Fibroblast of skin of right quadriceps (primary cell): ENCODE measurements around the gene INPP5D.
A peak's percentile ranks its signal among the peaks of the same experiment; 100 is the strongest.
"Not testable (repeated sequence)": the region's sequence is repeated elsewhere in the genome, so short reads cannot be mapped to it uniquely, and the experiment has no call there.

Source experiments
- DNase-seq: peaks from one replicate; pipeline ENCODE4 v3.0.0-alpha.2; 2013

The INPP5D gene

DNA sequence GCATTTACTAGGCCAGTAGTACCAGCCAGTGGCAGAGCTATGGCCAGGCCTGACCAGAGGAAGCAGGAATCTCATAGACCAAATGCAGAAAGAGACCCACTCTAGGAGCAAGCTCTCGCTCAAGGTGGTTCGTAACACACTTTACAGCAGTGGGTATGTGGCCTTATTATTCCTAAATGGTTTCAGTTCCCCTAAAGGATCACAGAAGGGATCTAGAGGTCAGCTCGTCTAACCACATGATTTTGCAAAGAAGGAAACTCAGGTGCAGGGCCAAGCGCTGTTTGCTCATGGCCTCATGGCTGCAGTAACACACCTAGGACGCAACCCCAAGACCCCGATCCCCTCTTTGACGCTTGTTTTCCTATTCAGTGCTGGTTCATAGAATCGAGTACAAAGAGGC, 125.8 kb downstream of the INPP5D start:
- DNase-seq = no peak

DNA sequence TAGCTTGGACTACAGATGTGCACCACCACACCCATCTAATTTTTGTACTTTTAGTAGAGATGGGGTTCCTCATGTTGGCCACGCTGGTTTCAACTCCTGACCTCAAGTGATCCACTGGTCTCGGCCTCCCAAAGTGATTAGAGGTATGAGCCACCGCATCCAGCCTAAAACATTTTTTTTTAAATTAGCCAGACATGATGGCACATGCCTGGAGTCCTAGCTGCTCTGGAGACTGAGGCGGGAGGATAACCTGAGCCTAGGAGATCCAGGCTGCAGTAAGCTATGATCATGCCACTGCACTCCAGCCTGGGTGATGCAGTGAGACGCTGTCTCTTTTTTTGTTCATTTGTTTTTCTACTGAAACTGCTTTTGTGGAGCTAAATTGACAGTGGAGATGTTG, 126.7 kb downstream of the INPP5D start:
- no peak for DNase-seq

DNA sequence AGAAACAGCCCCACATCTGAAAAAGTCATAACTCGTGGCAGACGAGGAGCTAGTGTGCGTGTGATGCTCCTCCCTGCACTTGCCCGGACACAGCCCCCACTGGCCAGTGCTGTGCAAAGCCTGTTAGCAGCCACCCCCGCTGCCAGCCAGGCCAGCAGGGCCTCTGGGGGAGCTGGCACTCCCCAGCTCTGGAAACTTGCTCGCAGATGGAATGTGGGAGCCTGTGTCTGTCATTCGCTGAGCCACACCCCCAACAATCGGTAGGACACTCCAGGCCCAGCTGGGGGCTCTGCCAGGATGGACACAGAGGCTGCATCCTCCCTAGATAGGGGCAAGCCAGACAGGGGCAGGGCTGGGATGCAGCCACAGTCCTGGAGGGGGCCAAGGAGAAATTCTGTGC, 128.9 kb downstream of the INPP5D start:
- no peak for DNase-seq

DNA sequence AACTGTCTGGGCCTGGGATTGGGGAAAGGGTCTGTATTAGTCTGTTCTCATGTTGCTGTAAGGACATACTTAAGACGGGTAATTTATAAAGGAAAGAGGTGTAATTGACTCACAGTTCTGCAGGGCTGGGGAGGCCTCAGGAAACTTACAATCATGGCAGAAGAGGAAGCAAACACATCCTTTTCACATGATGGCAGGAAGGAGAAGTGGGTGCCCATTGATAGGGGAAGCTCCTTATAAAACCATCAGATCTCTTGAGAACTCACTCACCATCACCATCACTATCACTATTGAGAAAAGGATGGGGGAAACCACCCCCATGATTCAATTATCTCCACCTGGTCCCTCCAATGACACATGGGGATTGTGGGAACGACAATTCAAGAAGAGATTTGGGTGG, 130.9 kb downstream of the INPP5D start:
- not testable (repeated sequence) for DNase-seq

DNA sequence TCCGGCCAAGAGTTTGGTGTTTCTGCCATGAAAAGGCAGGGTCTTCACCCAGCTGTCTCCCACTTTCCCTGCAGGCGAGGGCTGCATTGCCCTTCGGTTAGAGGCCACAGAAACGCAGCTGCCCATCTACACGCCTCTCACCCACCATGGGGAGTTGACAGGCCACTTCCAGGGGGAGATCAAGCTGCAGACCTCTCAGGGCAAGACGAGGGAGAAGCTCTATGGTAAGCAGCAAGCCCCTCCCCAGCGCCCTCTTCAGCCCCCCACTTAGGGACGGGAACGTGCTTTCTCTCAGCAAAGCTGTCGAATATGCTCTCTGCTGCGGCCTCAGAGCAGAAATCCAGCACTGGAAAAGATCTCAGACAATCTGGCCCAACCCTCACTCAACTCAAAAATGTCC, 133.6 kb downstream of the INPP5D start:
- DNase-seq = no peak

DNA sequence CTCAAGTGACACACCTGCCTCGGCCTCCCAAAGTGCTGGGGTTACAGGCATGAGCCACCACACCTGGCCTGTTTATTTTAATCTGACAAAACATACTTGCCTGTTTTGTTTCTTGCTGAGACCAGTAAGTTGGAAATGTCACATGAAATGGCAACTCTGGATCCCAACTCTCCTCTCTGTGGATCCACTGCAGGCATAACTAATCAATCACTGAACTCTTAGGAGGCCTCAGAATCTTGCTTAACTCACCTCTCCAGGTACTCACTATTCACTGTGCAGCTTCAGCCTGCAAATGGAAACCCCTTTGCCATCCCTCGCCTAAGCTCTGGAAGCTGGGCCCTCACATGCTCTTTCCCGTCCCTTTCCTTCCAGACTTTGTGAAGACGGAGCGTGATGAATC, 134.9 kb downstream of the INPP5D start:
- no peak for DNase-seq

DNA sequence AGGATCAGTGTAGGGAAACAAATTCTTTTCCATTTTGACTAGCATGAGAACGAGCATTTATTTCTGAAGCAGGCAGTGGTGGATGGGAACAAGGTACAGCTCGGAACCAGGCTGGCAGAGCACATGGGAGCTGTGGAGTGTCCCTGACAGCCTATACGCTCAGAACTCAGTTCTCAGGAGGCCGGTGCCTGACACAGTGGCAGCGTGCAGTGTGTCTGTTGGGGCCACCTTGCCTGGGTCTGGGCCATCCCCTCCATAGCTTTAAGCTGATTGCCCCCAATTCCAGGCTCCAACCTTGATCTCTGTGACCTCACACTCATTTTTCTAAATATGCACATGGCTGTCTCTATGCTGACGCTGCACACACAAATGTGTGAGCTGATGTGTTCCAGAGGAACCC, 136.9 kb downstream of the INPP5D start:
- DNase-seq = no peak

DNA sequence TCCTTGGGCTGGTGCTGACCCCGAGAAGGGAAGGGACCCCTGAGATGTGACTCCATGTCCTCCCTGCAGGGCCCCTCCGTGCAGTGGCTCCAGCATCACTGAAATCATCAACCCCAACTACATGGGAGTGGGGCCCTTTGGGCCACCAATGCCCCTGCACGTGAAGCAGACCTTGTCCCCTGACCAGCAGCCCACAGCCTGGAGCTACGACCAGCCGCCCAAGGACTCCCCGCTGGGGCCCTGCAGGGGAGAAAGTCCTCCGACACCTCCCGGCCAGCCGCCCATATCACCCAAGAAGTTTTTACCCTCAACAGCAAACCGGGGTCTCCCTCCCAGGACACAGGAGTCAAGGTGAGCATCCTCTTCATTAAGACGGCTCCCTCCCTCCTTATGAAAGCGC, 137.9 kb downstream of the INPP5D start:
- DNase-seq = no peak

DNA sequence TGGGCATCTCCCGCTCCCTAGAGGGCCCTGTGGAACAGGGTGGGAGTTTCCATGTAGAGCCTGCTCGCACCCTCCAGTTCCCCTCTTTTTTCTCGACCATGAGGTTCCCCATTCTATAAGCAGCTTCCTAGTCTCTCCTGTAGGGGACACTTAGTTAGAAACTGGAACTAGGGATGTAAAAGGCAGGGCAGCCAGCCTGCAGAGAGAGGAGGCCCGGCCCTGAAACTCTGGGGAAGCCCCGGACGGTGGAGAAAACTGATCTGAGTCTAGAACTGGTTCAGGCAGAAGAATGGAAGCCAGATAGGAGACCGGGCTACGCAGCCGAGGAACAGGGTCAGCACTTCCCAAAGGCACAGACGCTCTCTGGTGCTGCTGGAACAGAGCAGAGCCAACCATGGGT, 139.7 kb downstream of the INPP5D start:
- DNase-seq = no peak

DNA sequence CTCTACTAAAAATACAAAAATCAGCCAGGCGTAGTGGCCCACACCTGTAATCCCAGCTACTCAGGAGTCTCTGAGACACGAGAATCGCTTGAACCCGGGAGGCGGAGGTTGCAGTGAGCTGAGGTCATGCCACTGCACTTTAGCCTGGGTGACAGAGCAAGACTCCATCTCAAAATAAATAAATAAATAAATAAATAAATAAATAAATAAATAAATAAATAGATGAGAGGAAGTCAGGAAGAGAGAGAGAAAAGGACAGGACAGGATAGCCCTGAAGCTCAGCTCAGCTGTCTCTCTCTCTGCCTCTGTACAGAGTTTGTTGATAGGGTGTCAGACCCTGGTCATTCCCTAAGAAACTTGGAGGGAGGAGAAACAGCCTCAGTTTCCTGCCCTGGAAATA, 140.6 kb downstream of the INPP5D start:
- DNase-seq = not testable (repeated sequence)

DNA sequence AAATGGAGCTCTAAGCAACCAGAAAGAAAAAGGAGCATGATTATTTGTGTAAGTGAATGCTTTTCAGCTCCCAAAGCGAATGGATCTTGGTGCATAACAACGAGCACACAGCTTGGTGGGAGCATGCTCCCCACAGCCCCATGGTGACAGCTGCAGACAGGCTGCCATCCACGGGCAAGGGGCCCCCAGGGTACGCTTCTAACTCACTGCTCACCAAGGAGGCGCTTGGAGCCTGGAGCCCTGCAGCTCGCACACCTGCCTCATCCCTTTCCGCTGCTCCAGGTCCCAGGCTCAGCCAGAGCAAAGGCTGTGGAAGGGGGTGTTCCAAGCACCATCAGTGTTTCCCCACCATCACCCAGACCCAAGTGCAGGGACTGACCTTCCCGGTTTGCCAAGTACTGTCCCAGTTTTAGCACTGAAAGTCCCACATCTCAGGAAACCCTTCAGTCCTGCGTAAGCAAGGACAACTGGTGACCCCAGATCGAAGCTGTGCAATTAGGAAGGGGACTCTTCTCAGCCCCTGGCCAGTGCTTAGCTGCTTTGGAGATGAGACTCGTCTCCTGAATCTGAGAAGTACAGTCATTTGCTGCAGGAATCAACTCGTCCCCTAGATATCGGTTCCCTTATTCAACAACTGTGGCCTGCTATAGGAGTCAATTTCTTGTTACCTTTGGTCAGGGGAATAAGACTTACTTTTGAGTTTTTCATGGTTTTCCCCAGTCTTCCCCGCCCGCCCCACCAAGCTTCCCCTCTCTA, 141.3 kb downstream of the INPP5D start:
- DNase-seq = no peak

DNA sequence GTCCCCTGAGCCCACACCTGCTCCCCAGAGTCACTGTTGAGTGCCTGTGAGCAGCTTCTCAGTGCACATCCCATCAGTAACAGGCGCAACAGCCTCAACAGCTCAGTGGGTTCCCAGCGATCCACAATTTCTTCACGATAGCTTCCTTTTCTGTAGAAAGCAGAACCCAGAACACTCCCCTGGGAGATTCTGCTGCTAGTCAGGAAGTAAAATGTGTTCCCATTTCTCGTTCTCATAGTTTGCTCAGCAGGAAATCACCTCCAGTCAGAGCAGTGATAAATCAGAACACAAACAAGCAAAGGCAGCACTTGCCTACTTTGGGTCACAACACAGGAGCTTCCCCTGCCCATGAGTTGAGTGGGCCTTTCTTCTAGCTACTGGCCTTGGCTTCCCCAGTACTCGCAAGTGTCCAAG, 142.4 kb downstream of the INPP5D start:
- DNase-seq = no peak

DNA sequence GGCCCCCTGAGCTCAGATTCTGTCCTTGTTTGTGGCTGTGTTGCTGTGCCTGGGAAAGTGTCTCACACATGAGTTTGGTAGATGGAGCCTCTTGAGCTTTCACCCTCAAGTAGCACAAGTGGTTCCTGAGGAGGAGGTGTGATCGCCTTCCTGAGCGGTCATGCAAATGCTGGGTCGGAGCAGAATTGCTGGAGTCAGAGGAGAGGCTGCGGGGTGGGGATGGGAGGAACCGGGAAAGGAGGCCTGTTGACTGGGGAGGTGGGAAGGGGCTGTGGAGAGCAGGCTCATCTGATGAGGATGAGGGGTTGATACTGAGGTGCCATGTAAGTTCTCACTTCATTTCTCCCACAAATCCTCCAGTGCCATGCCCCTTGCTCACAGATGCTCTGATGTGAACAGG, 142.9 kb downstream of the INPP5D start:
- no peak for DNase-seq

DNA sequence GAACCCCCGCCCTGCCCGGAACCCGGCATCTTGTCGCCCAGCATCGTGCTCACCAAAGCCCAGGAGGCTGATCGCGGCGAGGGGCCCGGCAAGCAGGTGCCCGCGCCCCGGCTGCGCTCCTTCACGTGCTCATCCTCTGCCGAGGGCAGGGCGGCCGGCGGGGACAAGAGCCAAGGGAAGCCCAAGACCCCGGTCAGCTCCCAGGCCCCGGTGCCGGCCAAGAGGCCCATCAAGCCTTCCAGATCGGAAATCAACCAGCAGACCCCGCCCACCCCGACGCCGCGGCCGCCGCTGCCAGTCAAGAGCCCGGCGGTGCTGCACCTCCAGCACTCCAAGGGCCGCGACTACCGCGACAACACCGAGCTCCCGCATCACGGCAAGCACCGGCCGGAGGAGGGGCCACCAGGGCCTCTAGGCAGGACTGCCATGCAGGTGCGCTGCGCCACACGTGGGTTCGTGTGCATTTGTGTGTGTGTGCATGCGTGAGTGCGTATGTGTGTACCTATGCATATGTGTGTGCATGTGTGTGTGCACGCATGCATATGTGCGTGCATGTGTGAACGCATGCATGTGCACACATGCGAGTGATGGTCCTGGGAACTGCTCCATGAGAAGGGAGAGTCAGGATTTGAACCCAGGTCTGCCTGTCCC, 144.3 kb downstream of the INPP5D start:
- DNase-seq = no peak

DNA sequence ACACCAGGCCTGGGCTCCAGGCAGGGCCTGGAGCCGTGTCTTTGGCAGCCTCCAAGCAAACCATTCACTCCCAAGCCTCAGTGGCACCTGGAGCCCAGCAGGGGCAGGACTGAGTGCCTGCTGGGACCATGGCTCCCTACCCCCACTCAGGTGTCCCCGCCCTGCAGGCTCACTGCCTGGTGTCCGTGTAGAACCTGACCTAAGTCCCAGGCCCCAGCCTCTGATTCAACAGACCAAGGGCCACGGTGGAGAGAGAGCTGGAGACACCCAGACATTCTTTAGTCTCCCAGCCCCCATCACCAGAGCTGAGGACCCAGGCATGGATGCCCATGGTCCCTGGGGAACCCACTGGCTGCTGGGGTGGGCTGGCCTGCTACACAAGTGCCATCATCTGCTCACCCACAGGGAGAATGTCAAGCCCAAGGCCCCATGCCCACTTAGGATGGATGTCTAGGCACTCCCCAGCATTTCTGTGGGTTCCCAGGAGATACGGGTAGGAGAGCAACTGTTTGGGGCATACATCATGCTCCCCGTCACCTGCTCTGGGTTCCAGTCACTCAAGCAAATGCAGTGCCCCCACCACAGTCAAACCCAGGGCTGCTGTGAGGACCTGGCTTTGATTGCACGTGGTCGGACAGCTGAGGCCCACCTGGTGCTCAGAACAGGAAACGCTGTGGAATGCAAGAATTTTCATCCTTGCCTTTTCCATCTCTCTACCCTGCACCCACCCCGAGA, 148.4 kb downstream of the INPP5D start:
- no peak for DNase-seq

DNA sequence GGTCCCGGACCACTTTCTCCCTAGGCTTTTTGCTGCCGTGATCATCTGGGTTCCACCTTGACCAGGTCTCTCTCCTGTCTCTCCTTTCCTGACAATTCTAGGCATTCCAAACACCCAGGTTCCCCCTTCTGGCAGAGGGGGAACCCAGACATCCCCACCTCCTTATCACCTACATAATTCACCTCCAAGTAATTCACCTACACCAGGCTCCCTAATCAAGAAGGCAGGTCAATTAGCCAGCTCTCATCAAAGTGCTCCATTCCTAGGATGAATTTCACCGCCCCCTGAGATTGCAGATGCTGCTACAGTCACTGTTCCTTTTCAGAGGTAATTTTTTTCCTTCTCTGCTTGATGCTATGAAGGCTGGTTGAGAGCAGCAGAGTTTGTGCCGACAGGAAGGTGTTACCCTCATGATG, 149.0 kb downstream of the INPP5D start:
- no peak for DNase-seq

DNA sequence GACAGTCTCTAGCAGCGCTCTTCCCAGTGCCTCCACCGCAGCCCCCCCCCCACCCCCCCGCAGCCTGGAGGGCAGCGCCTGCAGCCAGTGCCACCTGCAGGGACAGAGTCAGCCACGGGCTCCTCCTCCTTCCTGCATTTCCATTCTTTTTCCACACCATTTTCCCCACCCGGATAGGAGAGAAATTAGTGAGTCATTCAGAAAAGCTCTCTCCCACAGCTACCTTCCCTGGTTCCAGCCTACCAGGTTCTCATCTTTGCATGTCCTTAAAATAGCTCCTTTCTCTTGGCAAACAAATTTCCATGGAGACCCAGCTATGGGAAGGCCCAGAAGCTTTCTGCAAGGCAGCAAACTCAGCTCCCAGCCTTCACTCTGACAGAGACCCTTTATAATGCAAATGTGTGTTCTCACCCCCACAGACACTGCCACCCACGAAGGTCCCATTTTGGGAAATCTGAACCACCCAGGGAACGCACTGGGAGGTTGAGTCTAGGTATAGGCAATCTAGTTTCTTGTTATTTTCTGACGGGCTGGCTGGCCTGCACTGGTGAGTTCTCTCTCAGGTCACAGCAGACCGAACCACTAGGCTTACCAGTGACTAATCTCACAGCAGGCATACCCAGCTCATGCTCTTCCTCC, 149.5 kb downstream of the INPP5D start:
- DNase-seq = peak; percentile 64

DNA sequence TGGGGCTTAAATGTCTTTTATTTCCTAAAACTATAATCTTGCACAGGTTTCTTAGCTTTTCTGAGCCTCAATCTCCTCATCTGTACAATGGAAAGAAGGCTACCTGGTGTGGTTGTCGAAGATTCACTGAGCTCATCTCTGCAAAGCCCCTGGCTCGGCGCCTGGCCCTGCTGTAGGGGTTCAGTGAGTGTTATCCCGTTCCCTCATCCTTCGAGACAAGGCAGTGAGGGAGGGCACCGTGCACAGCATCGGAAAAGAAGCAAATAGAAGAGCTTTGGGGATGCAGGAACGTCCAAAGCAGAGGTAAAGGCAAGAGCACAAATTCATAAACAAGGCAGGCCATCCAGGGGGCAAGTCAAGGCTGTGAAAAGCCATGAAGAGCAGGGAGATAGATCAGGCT, 150.1 kb downstream of the INPP5D start:
- DNase-seq = no peak

DNA sequence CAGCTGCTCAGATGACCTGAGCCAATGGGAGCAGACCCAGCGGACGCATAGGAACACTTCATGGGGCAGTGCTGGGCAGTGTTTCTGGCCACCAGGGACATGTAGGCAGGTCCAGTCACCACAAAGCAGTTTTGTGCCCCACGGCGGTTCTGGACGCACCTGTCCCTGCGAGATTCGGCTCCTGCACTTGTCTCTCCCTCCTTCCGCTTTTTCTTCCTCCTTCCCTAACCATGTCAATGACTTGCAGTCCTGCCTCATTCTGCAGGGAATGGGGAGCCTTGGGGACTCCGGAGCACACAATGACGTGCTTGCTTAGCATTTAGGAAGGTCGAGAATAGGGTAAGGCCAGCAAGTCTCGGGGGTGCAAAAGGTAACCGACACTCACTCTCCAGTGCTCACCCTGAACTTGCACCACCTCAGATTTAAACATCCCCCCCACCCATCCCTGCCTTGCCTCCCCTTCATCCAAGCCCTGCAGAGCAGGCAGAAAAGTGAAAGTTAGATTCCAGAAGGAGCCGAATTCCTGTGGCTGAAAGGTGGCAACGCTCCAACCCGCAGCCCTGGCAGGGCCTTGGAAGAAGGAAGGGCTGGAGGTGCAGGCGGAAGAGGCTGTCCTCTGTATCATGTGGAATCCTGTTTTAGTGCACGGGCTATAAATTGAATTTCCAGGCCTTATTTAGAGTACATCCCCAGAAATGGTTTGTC, 150.9 kb downstream of the INPP5D start:
- DNase-seq = peak; percentile 92

DNA sequence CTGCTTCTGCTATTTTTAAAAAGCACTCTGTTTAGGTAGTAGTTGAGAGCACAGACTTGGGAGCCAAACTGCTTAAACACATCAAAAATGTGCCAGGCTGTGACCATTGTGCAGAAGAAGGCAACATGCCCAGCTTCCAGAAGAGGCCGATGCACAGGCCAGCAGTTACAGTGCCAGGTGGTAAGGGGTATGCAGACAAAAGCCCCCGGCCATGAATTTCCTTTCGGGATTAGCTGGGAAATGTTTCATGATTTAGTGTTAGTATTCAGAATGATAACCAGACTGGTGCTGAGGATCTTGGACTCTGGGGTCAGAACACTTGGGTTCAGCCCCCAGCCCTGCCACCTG, 151.4 kb downstream of the INPP5D start:
- DNase-seq = no peak

DNA sequence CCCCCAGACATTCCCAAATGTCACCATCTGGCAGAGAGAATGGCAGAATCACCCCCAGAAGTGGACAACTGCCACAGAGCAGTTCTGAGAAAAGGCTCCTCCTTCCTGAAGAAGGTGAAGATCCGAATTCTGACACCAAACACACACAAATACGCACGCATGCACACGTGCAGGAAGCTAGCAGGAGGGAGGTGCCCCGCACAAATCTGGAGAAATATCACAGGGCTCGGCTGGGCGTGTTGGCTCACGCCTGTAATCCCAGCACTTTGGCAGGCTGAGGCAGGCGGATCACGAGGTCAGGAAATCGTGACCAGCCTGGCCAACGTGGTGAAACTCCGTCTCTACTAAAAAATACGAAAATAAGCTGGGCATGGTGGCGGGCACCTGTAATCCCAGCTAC, 152.9 kb downstream of the INPP5D start:
- DNase-seq = no peak

DNA sequence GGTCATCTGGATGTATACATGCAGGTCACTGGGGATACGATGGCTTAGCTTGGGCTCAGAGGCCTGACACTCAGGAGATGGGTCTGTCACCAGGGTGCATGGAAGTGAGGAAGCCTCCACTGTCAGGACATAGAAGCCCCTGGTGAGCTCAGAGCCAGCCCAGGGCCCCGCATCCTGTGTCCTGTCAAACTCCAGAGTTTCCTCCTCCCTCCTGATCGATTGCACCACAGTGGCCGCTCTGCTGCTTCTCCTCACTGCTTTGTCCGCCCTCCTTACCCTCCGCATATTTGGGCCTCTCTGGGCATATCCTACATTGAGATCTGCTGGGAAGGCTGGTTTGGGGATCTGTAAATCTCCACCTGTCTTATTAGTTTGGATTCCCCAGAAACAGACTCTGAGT, 153.8 kb downstream of the INPP5D start:
- DNase-seq = no peak

DNA sequence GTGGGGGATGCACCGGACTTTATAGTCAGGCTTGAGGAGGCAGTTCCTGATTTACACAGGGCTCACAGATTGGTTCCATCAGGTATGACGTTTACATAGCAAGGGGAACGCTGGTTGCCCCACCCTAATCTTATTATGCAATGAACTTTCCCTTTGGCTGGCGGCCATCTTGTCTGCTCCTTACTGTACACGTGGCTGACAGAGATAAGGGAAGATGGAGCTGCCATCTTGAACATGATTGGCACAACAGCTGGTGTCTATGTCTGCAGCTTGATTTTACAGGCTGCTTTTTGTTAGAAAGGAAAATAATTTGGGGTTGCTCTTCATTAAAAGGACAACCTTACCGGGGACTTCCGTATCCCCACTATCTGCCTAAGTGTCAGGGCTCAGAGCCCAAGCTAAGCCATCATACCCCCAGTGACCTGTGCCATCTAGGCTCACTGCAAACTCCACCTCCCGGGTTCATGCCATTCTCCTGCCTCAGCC, 157.8 kb downstream of the INPP5D start:
- DNase-seq = no peak
